Measurements from ENCODE around the gene FZD2. TPM values are rescaled to one million over a fixed set of nuclear protein-coding genes. Genes with fewer than 3 reads are reported as not detected.
"Not testable (repeated sequence)": the region's sequence is repeated elsewhere in the genome, so short reads cannot be mapped to it uniquely, and the experiment has no call there.

The FZD2 gene
- total RNA-seq, 4 donors from 2014 or later: 0.42 to 2.1 (median 0.65) TPM; not detected in 1

DNA sequence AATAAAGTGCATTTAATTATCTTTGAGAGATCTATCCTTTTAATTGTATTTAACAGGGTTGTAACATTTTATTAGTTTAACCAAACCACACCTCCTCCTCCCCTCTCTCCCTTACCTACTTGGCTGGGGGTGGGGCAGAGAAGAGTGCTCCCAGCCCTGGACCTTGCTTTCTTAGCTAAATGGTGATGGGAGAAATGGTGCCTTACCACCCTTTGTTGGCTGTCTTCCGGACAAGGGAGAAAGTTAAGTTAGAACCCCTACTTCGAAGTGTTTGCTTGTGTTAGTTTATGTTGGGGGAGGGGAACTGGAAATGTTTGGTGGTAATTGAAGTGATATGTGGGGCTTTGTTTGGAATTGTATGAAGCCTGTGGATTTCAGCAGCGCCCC, 3.9 kb downstream of the FZD2 start:
- Histone ChIP-seq H3K4me3 (no peak overlapping the region), H3K4me1 (peaks cover 15% of the 10 kb centered on the region), H3K36me3 (no peaks in the 10 kb centered on the region), H3K27ac (no peak overlapping the region), H3K9me3 (peaks cover 5% of the 10 kb centered on the region), H3K27me3 (peaks cover 37% of the 10 kb centered on the region)
- WGBS: 65% methylated on average over 3 of the region's 3 CpGs
- TF ChIP-seq EP300 (IDR thresholded peaks at IDR 0.05): no peak
- no peak for TF ChIP-seq POLR2AphosphoS5 (IDR thresholded peaks at IDR 0.05)
- TF ChIP-seq POLR2A (IDR thresholded peaks at IDR 0.05): no peak
- TF ChIP-seq, protein P1, sequence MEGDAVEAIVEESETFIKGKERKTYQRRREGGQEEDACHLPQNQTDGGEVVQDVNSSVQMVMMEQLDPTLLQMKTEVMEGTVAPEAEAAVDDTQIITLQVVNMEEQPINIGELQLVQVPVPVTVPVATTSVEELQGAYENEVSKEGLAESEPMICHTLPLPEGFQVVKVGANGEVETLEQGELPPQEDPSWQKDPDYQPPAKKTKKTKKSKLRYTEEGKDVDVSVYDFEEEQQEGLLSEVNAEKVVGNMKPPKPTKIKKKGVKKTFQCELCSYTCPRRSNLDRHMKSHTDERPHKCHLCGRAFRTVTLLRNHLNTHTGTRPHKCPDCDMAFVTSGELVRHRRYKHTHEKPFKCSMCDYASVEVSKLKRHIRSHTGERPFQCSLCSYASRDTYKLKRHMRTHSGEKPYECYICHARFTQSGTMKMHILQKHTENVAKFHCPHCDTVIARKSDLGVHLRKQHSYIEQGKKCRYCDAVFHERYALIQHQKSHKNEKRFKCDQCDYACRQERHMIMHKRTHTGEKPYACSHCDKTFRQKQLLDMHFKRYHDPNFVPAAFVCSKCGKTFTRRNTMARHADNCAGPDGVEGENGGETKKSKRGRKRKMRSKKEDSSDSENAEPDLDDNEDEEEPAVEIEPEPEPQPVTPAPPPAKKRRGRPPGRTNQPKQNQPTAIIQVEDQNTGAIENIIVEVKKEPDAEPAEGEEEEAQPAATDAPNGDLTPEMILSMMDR (IDR thresholded peaks at IDR 0.05): no peak
- no peak for DNase-seq (ENCODE audit: low spot score in 2 of 2)

DNA sequence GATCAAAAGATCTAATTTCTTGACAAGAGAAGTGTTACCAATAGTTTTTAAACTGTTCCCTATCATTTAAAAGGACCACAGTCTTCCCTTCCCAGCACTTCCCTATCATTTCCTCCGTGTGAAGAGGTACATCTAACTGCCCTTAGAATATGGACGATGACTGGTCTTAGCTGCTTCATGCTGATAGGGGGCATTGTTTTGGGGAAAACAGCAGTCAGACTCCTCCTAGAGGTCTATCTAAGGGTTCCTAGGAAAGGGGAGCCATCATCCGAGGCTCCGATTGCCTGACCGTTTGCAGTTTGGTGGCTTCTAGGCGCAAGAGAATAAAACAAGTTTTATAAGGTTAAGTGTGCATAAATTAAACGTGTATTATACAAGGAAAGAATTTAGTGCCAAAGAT, 7.1 kb downstream of the FZD2 start:
- Histone ChIP-seq H3K36me3 (no peaks in the 10 kb centered on the region), H3K4me1 (no peaks in the 10 kb centered on the region), H3K9me3 (peaks cover 5% of the 10 kb centered on the region), H3K4me3 (no peak overlapping the region), H3K27ac (no peak overlapping the region), H3K27me3 (peaks cover 15% of the 10 kb centered on the region)
- DNase-seq (ENCODE audit: low spot score in 2 of 2): no peak
- TF ChIP-seq, protein P1 (IDR thresholded peaks at IDR 0.05): no peak
- TF ChIP-seq POLR2A (IDR thresholded peaks at IDR 0.05) (no peak), EP300 (IDR thresholded peaks at IDR 0.05) (no peak), POLR2AphosphoS5 (IDR thresholded peaks at IDR 0.05) (no peak)
- WGBS: 73% methylated on average over 7 of the region's 7 CpGs

DNA sequence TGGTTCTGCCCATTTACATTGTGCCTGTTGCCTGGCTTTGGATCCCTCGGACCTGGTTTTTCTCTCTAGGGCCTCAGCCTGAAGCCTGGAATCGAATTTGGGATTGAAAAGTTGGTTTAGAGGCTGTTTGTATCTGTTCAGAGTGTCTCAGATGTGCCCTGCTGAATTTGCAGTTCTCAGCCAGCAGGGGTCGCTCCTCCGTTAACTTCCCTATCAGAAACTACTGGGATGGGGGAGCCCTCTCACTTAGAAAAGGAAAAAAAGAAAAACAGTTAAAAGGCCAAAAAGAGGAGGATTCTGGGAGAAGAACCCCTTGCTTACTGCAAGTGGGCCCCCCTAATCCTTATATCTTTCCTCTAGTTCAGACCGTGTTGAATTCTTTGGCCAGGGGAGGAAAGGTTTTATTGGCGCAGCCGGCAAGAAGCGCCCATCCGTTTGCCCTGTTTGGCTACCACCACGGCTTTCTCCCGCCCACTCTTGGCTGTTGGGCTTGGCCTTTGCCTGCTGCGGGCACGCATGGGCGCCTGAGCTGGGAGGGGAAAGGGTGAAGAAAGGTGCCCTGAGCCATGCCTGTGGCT, 8.7 kb downstream of the FZD2 start:
- Histone ChIP-seq H3K9me3 (peaks cover 5% of the 10 kb centered on the region), H3K4me1 (no peaks in the 10 kb centered on the region), H3K27me3 (peaks cover 9% of the 10 kb centered on the region), H3K4me3 (no peak overlapping the region), H3K36me3 (no peaks in the 10 kb centered on the region), H3K27ac (no peak overlapping the region)
- no peak for DNase-seq (ENCODE audit: low spot score in 2 of 2)
- no peak for TF ChIP-seq POLR2AphosphoS5 (IDR thresholded peaks at IDR 0.05)
- no peak for TF ChIP-seq POLR2A (IDR thresholded peaks at IDR 0.05)
- TF ChIP-seq, protein P1 (IDR thresholded peaks at IDR 0.05): no peak
- TF ChIP-seq EP300 (IDR thresholded peaks at IDR 0.05): no peak
- 85% methylated on average over 14 of the region's 14 CpGs for WGBS

DNA sequence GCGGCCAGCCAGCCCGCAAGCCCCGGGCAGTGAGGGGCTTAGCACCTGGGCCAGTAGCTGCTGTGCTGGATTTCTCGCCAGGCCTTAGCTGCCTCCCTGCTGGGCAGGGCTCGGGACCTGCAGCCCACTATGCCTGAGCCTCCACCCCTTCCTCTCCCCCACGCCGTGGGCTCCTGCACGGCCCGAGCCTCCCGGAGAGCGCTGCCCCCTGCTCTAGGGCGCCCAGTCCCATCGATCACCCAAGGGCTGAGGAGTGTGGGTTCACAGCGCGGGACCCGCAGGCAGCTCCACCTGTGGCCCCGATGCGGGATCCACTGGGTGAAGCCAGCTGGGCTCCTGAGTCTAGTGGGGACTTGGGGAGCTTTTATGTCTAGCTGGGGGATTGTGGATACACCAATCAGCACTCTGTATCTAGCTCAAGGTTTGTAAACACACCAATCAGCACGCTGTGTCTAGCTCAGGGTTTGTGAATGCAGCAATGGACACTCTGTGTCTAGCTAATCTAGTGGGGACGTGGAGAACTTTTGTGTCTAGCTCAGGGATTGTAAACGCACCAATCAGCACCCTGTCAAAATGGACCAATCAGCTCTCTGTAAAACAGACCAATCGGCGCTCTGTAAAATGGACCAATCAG, 11.1 kb downstream of the FZD2 start:
- H3K4me1 ChIP-seq; H3K27ac ChIP-seq; H3K36me3 ChIP-seq; H3K27me3 ChIP-seq; DNase-seq (ENCODE audit: low spot score in 2 of 2); H3K4me3 ChIP-seq; H3K9me3 ChIP-seq: not testable (repeated sequence)
- WGBS: 100% methylated on average over 2 of the region's 23 CpGs

GRCh38 chr17:44568945-44569858, 11.9 kb downstream of the FZD2 start:
- Histone ChIP-seq H3K4me3 (no peak overlapping the region), H3K27ac (no peak overlapping the region)

More at GRCh38 chr17:44568945-44569858, 11.9 kb downstream of the FZD2 start:
- DNase-seq (ENCODE audit: low spot score in 2 of 2): no peak
- Histone ChIP-seq H3K4me1 (no peaks in the 10 kb centered on the region), H3K27me3 (peaks cover 9% of the 10 kb centered on the region), H3K9me3 (peaks cover 5% of the 10 kb centered on the region), H3K36me3 (no peaks in the 10 kb centered on the region)
- TF ChIP-seq POLR2A (IDR thresholded peaks at IDR 0.05) (no peak), EP300 (IDR thresholded peaks at IDR 0.05) (no peak), POLR2AphosphoS5 (IDR thresholded peaks at IDR 0.05) (no peak)
- TF ChIP-seq, protein P1 (IDR thresholded peaks at IDR 0.05): no peak
- 63% methylated on average over 22 of the region's 26 CpGs for WGBS
